ENCODE measurements around the gene CDH13.

The CDH13 gene

GRCh38 chr16:82629441-82630027 lies 2.8 kb downstream of the CDH13 start:
- no peak for DNase-seq

- no peak for DNase-seq
Measured at GRCh38 chr16:82630219-82630618, 3.5 kb downstream of the CDH13 start.

GRCh38 chr16:82630688-82631087 lies 3.9 kb downstream of the CDH13 start:
- DNase-seq, result peak in 1 of 2 experiments; percentile 9

GRCh38 chr16:82631701-82632685 lies 5.2 kb downstream of the CDH13 start:
- DNase-seq, result no peak

- no peak for DNase-seq
Measured at GRCh38 chr16:82633964-82634600, 7.3 kb downstream of the CDH13 start.

GRCh38 chr16:82634955-82635610 lies 8.3 kb downstream of the CDH13 start:
- no peak for DNase-seq

GRCh38 chr16:82636485-82636884 lies 9.7 kb downstream of the CDH13 start:
- no peak for DNase-seq

- DNase-seq, result no peak
Measured at GRCh38 chr16:82636958-82637357, 10.2 kb downstream of the CDH13 start.

- DNase-seq, result no peak
Measured at GRCh38 chr16:82638095-82638798, 11.5 kb downstream of the CDH13 start.

- no peak for DNase-seq
Measured at GRCh38 chr16:82639263-82639662, 12.5 kb downstream of the CDH13 start.

- peak in 1 of 2 experiments; percentile 19 for DNase-seq
Measured at GRCh38 chr16:82639666-82640336, 13.0 kb downstream of the CDH13 start.

GRCh38 chr16:82641336-82641984 lies 14.7 kb downstream of the CDH13 start:
- no peak for DNase-seq

GRCh38 chr16:82643136-82643535 lies 16.4 kb downstream of the CDH13 start:
- no peak for DNase-seq

- DNase-seq, result no peak
Measured at GRCh38 chr16:82643936-82644630, 17.3 kb downstream of the CDH13 start.

- DNase-seq, result no peak
Measured at GRCh38 chr16:82646504-82646903, 19.7 kb downstream of the CDH13 start.

GRCh38 chr16:82649766-82650165 lies 23.0 kb downstream of the CDH13 start:
- DNase-seq, result no peak

GRCh38 chr16:82650804-82651203 lies 24.0 kb downstream of the CDH13 start:
- no peak for DNase-seq

- DNase-seq, result no peak
Measured at GRCh38 chr16:82651921-82652601, 25.3 kb downstream of the CDH13 start.

GRCh38 chr16:82652826-82653225 lies 26.1 kb downstream of the CDH13 start:
- DNase-seq, result no peak
